IMR-90 (cell line): Measurements from ENCODE around the gene CTNNA2.

Experiments used
- POLR2A ChIP-seq: IDR thresholded peaks from 2 replicates; pipeline ENCODE4 v1.6.1; 2012; ENCODE audit warnings: mild to moderate bottlenecking, low read depth, low read length
- RFX5 ChIP-seq: IDR thresholded peaks from 2 replicates; pipeline ENCODE4 v1.8.0; 2012; ENCODE audit warnings: low read depth, mild to moderate bottlenecking, low read length, moderate library complexity
- TF ChIP-seq, protein P1 (sequence below): conservative IDR thresholded peaks from 2 replicates; pipeline ENCODE4 v1.5.1; 2012; ENCODE audit warnings: mild to moderate bottlenecking, low read depth, low read length, improper control_type of control experiment

DNA sequence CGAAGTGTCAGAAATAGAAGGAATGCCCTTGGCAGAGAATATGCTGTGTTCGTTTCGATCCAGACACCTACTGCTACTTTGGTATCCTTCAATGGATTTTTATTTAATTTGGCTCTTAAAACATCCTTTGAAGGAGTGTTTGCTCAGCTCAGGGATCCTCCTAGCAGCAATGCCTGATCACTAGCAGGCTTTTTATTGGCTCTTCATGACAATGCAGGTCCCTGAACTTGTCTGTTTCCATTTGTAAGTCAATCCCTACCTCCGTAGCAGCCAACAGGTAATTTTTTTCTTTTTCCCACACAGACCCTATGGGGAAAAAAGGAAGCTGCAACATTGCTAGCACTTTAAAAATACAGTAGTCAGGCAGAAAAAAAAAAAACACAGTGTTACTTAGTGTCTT is 1157.9 kb downstream of the CTNNA2 start:
- TF ChIP-seq, protein P1, sequence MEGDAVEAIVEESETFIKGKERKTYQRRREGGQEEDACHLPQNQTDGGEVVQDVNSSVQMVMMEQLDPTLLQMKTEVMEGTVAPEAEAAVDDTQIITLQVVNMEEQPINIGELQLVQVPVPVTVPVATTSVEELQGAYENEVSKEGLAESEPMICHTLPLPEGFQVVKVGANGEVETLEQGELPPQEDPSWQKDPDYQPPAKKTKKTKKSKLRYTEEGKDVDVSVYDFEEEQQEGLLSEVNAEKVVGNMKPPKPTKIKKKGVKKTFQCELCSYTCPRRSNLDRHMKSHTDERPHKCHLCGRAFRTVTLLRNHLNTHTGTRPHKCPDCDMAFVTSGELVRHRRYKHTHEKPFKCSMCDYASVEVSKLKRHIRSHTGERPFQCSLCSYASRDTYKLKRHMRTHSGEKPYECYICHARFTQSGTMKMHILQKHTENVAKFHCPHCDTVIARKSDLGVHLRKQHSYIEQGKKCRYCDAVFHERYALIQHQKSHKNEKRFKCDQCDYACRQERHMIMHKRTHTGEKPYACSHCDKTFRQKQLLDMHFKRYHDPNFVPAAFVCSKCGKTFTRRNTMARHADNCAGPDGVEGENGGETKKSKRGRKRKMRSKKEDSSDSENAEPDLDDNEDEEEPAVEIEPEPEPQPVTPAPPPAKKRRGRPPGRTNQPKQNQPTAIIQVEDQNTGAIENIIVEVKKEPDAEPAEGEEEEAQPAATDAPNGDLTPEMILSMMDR: no peak
- TF ChIP-seq RFX5 (no peak), POLR2A (no peak)
